OCI-LY7 (cell line): ENCODE data around the gene AGBL4.

Source experiments
- CTCF ChIP-seq: fragments of 200-600 bp; sonication (generic); conservative IDR thresholded peaks from 2 replicates; pipeline ENCODE4 v1.5.1; 2014; ENCODE audit warnings: mild to moderate bottlenecking, antibody characterized with exemption, low read length, moderate library complexity, mixed read lengths
- EZH2phosphoT487 ChIP-seq: fragments of 200-600 bp; sonication (generic); IDR thresholded peaks from 2 replicates; pipeline ENCODE4 v1.6.1; 2018; ENCODE audit warnings: low read depth, borderline replicate concordance, mild to moderate bottlenecking, mixed run types, antibody characterized with exemption, low read length, moderate library complexity, mixed read lengths

DNA sequence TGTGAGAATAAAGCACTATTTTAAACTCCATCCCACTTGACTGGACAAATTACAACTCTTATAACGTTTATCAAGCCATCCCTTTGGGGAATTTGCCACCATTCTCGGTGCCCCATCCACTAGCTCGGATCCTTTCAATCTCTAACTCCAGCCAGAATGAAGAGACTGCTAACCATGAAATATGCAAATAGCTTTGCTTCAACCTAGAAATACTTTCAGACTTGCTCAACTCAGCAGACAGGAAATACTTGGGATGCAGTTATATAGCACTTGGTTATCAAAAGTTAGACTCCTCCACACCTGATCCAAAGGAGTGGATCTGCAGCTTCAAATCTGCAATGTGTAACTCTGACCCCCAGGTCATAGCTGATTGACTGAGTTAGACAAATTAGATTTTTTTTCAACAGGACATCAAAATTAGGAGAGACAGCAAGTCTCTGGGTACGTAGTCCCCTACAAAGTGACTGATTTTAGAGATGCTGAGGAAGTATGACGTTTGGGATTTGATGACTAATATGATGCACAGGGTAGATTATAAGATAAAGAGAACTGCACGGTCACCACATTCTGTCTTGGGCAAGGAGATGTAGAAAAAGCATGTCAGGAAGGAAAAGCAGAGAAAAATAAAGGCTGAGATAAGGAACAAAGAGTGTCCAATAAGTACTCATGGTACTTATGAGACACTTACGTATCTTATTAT, 496.0 kb downstream of the AGBL4 start:
- no peak for TF ChIP-seq CTCF
- no peak for TF ChIP-seq EZH2phosphoT487
